Fibroblast of lung (primary cell): ENCODE data around the gene CD46. TPM values are rescaled to one million over a fixed set of nuclear protein-coding genes. Genes with fewer than 3 reads are reported as not detected.

Source experiments
- DNase-seq, 2 donors: peaks; one replicate each; pipeline versions ENCODE4 v3.0.0 to v3.0.0-alpha.2; 2010; ENCODE audit warnings: low read depth in 2 of 2
- H2AFZ ChIP-seq: 2 replicates; pipeline ENCODE4 v1.5.1; 2012; ENCODE audit warnings: low read length, control low read depth, inconsistent platforms
- H3K27ac ChIP-seq: 2 replicates; pipeline ENCODE4 v1.5.1; 2011; ENCODE audit warnings: low read length, control low read depth; ENCODE audit not compliant: insufficient read depth
- H3K27me3 ChIP-seq: 2 replicates; pipeline ENCODE4 v1.5.1; 2011; ENCODE audit warnings: mild to moderate bottlenecking, low read length; ENCODE audit not compliant: control insufficient read depth, insufficient read depth
- H3K36me3 ChIP-seq: 2 replicates; pipeline ENCODE4 v1.5.1; 2011; ENCODE audit warnings: low read length; ENCODE audit not compliant: control insufficient read depth, insufficient read depth
- H3K4me1 ChIP-seq: 2 replicates; pipeline ENCODE4 v1.5.1; 2011; ENCODE audit warnings: low read length; ENCODE audit not compliant: control insufficient read depth, insufficient read depth; ENCODE audit errors: extremely low read depth
- H3K4me2 ChIP-seq: 2 replicates; pipeline ENCODE4 v1.5.1; 2011; ENCODE audit warnings: low read length, control low read depth; ENCODE audit not compliant: insufficient read depth; ENCODE audit errors: extremely low read depth
- H3K4me3 ChIP-seq, 4 experiments: fragments of 200-600 bp in 1 of 4; sonication (generic) in 1 of 4; replicated peaks in 1 of 4; 2 replicates each; pipeline ENCODE4 v1.5.1; 2011 to 2016; ENCODE audit warnings: low read length in 4 of 4, low read depth in 3 of 4, mild to moderate bottlenecking in 3 of 4, control low read depth in 2 of 4, inconsistent platforms in 1 of 4, mixed read lengths in 1 of 4; ENCODE audit not compliant: insufficient read depth in 1 of 4; ENCODE audit errors: control extremely low read depth in 1 of 4
- H3K79me2 ChIP-seq: 2 replicates; pipeline ENCODE4 v1.5.1; 2012; ENCODE audit warnings: mild to moderate bottlenecking, low read length, inconsistent platforms; ENCODE audit not compliant: control insufficient read depth, insufficient read depth
- H3K9ac ChIP-seq: 2 replicates; pipeline ENCODE4 v1.5.1; 2011; ENCODE audit warnings: mild to moderate bottlenecking, low read length, control low read depth; ENCODE audit not compliant: insufficient read depth
- H3K9me3 ChIP-seq: 2 replicates; pipeline ENCODE4 v1.5.1; 2012; ENCODE audit warnings: low read depth, low read length; ENCODE audit not compliant: control insufficient read depth, insufficient read depth
- H4K20me1 ChIP-seq: 2 replicates; pipeline ENCODE4 v1.5.1; 2011; ENCODE audit warnings: low read length; ENCODE audit not compliant: control insufficient read depth, insufficient read depth; ENCODE audit errors: extremely low read depth
- EZH2 ChIP-seq: IDR thresholded peaks from 2 replicates; pipeline ENCODE4 v1.5.1; 2012; ENCODE audit warnings: low read length, control low read depth, mild to moderate bottlenecking; ENCODE audit errors: missing control alignments
- polyA plus RNA-seq, 2 donors: library from polyadenylated mRNA; depleted of rRNA in 1 of 2; stranded (reverse) in 1 of 2; unstranded in 1 of 2; fragments of >200 nt; gene quantifications; 2 replicates each; pipeline ENCODE4 v1.2.1, GENCODE V29; 2011 to 2012; ENCODE audit warnings: missing spikeins in 1 of 2
- total RNA-seq: library from RNA; depleted of rRNA; stranded (reverse); fragments of >200 nt; gene quantifications from 2 replicates; pipeline ENCODE4 v1.2.1, GENCODE V29; 2014
- TF ChIP-seq, protein P1 (sequence below), 2 donors: IDR thresholded peaks in 1 of 2; conservative IDR thresholded peaks in 1 of 2; 1 replicate in 1 of 2; 2 replicates in 1 of 2; pipeline ENCODE4 v1.5.1; 2011 to 2012; ENCODE audit warnings: low read length in 2 of 2, control low read depth in 1 of 2, inconsistent platforms in 1 of 2, low read depth in 1 of 2, mild to moderate bottlenecking in 1 of 2

The CD46 gene
- total and polyA plus RNA-seq, 2 donors (not counting 1 experiment from before 2014, with no cell fraction given), result 198 to 294 TPM

DNA sequence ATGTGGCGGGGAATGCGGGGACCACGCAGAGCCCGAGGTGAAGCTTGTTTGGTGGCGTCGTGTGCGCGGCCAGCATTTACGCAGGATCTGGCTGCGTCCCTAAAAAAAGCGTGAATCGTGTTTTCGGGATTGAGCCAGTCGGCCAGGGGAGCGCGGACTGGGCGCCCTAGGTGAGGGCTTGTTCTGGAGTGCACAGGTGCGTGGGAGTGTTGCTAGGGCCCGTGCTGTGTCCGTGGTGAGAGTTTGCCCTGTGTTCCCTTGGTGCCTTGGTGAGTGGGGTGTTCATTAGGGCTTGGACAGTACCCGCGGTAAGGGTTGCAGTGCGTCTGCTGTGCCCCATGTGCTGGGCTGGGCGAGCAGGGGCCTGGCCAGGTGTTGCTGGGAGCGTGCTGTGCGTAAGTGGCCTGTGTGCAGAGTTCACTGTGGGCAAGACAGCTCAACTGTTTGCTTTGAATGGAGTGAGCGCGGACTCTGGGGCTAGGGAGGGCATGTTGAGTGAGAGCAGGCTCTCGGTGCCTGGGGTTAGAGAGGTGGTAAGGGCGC lies 673 bp downstream of the CD46 start:
- Histone ChIP-seq H3K79me2 (peaks cover 47% of the 10 kb centered on the region), H2AFZ (peak overlapping the region; percentile 11)
- DNase-seq, result peak; percentile 20 to 24

DNA sequence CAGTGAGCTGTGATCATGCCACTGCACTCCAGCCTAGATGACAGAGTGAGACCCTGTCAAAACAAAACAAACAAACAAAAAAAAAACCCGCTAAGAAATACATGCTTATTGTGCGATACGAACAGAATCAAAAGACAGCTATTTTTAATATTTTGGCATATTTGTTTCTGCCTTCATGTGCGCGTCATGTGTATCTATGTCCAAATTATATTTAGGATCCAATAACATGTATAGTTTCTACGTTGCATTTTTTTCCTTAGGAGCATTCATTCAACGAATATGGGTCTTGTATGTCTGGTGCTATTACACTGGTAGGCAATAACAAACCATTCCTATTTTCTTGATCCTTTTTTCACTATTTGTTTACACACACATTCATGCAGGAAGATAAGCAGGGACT lies 1.8 kb downstream of the CD46 start:
- Histone ChIP-seq H3K4me2 (peak overlapping the region; percentile 78), H4K20me1 (peaks cover 5% of the 10 kb centered on the region), H3K4me1 (peaks cover 6% of the 10 kb centered on the region), H3K79me2 (peaks cover 51% of the 10 kb centered on the region), H3K9me3 (no peaks in the 10 kb centered on the region), H2AFZ (no peak overlapping the region), H3K36me3 (peaks cover 3% of the 10 kb centered on the region), H3K4me3 (peak overlapping the region; percentile 65 to 91 (median 74)), H3K27ac (no peak overlapping the region), H3K9ac (no peak overlapping the region), H3K27me3 (no peaks in the 10 kb centered on the region)
- DNase-seq, result no peak
- TF ChIP-seq EZH2, result no peak
- TF ChIP-seq, protein P1, sequence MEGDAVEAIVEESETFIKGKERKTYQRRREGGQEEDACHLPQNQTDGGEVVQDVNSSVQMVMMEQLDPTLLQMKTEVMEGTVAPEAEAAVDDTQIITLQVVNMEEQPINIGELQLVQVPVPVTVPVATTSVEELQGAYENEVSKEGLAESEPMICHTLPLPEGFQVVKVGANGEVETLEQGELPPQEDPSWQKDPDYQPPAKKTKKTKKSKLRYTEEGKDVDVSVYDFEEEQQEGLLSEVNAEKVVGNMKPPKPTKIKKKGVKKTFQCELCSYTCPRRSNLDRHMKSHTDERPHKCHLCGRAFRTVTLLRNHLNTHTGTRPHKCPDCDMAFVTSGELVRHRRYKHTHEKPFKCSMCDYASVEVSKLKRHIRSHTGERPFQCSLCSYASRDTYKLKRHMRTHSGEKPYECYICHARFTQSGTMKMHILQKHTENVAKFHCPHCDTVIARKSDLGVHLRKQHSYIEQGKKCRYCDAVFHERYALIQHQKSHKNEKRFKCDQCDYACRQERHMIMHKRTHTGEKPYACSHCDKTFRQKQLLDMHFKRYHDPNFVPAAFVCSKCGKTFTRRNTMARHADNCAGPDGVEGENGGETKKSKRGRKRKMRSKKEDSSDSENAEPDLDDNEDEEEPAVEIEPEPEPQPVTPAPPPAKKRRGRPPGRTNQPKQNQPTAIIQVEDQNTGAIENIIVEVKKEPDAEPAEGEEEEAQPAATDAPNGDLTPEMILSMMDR (conservative IDR thresholded peaks at IDR 0.05 in 1 of 2, IDR thresholded peaks at IDR 0.05 in 1 of 2; ENCODE audit: low read depth in 1 of 2, low read length in 2 of 2), result no peak

More for the DNA sequence above, 673 bp downstream of the CD46 start:
- Histone ChIP-seq H3K27me3 (no peaks in the 10 kb centered on the region), H3K36me3 (no peaks in the 10 kb centered on the region), H3K4me1 (peaks cover 6% of the 10 kb centered on the region), H3K4me2 (peak overlapping the region; percentile 78), H4K20me1 (peaks cover 5% of the 10 kb centered on the region), H3K9me3 (no peaks in the 10 kb centered on the region), H3K27ac (peak overlapping the region; percentile 69), H3K9ac (peak overlapping the region; percentile 63), H3K4me3 (peak overlapping the region; percentile 65 to 91 (median 74))
- TF ChIP-seq EZH2, result no peak
- TF ChIP-seq, protein P1 (conservative IDR thresholded peaks at IDR 0.05 in 1 of 2, IDR thresholded peaks at IDR 0.05 in 1 of 2; ENCODE audit: low read depth in 1 of 2, low read length in 2 of 2), result no peak

DNA sequence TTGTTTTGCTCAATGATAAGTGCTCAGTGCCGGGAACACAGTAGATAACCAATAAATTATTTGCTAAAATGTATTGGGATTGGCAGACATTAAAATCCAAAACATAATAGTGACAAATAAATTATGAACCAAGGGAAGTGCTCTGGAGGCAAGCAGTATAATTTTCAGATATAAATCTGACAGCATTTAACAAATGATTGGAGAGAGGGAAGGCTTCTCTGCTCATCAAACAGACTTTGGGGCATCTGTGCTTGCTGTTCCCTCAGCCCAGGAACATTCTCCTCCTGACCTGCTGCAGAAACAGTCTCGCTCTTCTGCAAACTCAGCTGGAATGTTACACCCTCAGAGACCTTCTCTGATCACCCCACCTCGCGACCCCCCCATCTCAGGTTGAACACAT lies 2.2 kb downstream of the CD46 start:
- H3K4me2 ChIP-seq, result peak overlapping the region; percentile 78
- TF ChIP-seq, protein P1 (conservative IDR thresholded peaks at IDR 0.05 in 1 of 2, IDR thresholded peaks at IDR 0.05 in 1 of 2; ENCODE audit: low read depth in 1 of 2, low read length in 2 of 2), result no peak
- no peak for TF ChIP-seq EZH2
- no peak overlapping the region for H2AFZ ChIP-seq
- H4K20me1 ChIP-seq, result peaks cover 5% of the 10 kb centered on the region
- H3K4me3 ChIP-seq, result peak overlapping the region in 3 of 4 experiments; percentile 25 to 91 (median 69)
- no peak overlapping the region for H3K27ac ChIP-seq
- no peak overlapping the region for H3K9ac ChIP-seq
- H3K36me3 ChIP-seq, result peaks cover 4% of the 10 kb centered on the region
- H3K4me1 ChIP-seq, result peaks cover 6% of the 10 kb centered on the region
- peaks cover 51% of the 10 kb centered on the region for H3K79me2 ChIP-seq
- H3K9me3 ChIP-seq, result no peaks in the 10 kb centered on the region
- no peak for DNase-seq
- no peaks in the 10 kb centered on the region for H3K27me3 ChIP-seq
